ENCODE measurements around the gene SETBP1.

SETBP1 gene

GRCh38 chr18:45116116-45116515 lies 435.4 kb downstream of the SETBP1 start:
- DNase-seq (ENCODE audit: low read depth) = no peak
